GM19193 (cell line): Measurements from ENCODE around the gene PBX4.

Experiments used
- POLR2A ChIP-seq: IDR thresholded peaks from 4 replicates; pipeline ENCODE4 v1.6.1; 2011; ENCODE audit not compliant: insufficient read depth, insufficient read length; ENCODE audit errors: extremely low read depth

The PBX4 gene

GRCh38 chr19:19527371-19527656, 91.2 kb downstream of the PBX4 start:
- no peak for TF ChIP-seq POLR2A

- no peak for TF ChIP-seq POLR2A
These were observed 91.7 kb downstream of the PBX4 start for GRCh38 chr19:19526581-19527370.

- no peak for TF ChIP-seq POLR2A
These were observed 92.7 kb downstream of the PBX4 start for GRCh38 chr19:19525611-19526380.

GRCh38 chr19:19524053-19524452, 94.4 kb downstream of the PBX4 start:
- TF ChIP-seq POLR2A = no peak

- TF ChIP-seq POLR2A = no peak
These were observed 95.3 kb downstream of the PBX4 start for GRCh38 chr19:19523177-19523576.

- no peak for TF ChIP-seq POLR2A
These were observed 97.5 kb downstream of the PBX4 start for GRCh38 chr19:19520989-19521388.

- no peak for TF ChIP-seq POLR2A
These were observed 101.3 kb downstream of the PBX4 start for GRCh38 chr19:19517235-19517619.

- peak; percentile 91 for TF ChIP-seq POLR2A
These were observed 102.6 kb downstream of the PBX4 start, which contains the start of gene NDUFA13 for GRCh38 chr19:19515642-19516519. Gene NDUFA13, plus strand, starts transcription at chr19:19516225. Its CDS starts 14 bp downstream, at chr19:19516239.

GRCh38 chr19:19514881-19515641, 103.4 kb downstream of the PBX4 start, which contains the start of gene TSSK6:
Gene TSSK6, minus strand, starts transcription at chr19:19515548. Its CDS starts 121 bp downstream, at chr19:19515427.
- no peak for TF ChIP-seq POLR2A

GRCh38 chr19:19514215-19514657, 104.3 kb downstream of the PBX4 start:
- TF ChIP-seq POLR2A = no peak

GRCh38 chr19:19513682-19514081, 104.8 kb downstream of the PBX4 start:
- TF ChIP-seq POLR2A = no peak
